ENCODE data around the gene PARK7.
"Not testable (repeated sequence)": the region's sequence is repeated elsewhere in the genome, so short reads cannot be mapped to it uniquely, and the experiment has no call there.

PARK7 gene

DNA sequence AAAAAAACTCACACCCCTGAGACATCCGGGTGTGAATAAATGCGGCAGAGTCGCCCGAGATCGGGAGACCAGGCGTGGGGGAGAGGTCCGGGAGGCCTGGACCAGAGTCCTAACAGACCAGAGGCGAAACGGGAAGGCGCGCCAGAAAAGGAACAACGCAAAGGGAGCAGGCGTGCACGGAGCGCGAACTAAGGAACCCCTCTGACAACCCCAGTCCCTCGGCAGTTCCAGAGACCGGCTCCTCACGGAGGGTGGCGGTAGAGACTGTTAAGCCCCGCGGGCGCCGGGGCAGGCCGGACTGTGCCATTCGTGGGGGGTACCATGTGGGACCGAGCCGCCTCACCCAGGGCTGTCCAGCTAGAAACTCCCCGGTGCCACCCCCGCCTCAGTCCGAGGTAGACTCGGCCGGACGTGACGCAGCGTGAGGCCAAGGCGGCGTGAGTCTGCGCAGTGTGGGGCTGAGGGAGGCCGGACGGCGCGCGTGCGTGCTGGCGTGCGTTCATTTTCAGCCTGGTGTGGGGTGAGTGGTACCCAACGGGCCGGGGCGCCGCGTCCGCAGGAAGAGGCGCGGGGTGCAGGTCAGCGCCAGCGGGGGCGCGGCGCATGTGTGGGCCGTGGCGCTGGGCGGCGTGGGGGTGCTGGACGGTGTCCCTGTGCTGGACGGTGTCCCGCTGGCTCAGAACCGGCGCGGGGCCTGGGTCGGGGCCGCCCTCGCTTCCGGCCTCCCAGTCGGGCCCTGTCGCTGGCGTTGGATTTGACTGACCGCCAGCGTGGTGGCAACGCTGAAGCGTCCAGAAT, at the start of gene PARK7:
Gene PARK7, plus strand, starts transcription at position 496 of the 798 bp plus-strand sequence. CDS start 1,075 bp downstream, outside the sequence.
- DNase-seq (ENCODE audit: low read depth in 3 of 3): peak; percentile 99 to 100 (median 100)

DNA sequence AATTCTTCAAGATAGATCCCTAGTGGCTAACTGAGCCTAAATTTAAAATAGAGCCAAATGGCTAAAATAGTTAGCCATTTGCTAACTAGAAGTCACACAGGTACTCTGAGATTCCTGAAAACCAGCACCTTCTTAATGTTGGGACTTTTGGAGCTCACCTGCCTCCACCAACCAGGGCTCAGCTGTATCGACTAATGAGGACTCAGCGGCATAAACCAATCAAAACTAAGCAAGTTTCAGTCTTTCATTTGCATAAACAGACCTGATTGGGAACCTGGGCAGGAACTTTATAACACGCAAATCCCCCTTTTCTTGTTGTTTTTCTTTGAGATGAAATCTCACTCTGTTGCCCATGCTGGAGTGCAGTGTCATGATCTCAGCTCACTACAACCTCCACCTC, 49.4 kb upstream of the PARK7 start:
- no peak for DNase-seq (ENCODE audit: low read depth in 3 of 3)

DNA sequence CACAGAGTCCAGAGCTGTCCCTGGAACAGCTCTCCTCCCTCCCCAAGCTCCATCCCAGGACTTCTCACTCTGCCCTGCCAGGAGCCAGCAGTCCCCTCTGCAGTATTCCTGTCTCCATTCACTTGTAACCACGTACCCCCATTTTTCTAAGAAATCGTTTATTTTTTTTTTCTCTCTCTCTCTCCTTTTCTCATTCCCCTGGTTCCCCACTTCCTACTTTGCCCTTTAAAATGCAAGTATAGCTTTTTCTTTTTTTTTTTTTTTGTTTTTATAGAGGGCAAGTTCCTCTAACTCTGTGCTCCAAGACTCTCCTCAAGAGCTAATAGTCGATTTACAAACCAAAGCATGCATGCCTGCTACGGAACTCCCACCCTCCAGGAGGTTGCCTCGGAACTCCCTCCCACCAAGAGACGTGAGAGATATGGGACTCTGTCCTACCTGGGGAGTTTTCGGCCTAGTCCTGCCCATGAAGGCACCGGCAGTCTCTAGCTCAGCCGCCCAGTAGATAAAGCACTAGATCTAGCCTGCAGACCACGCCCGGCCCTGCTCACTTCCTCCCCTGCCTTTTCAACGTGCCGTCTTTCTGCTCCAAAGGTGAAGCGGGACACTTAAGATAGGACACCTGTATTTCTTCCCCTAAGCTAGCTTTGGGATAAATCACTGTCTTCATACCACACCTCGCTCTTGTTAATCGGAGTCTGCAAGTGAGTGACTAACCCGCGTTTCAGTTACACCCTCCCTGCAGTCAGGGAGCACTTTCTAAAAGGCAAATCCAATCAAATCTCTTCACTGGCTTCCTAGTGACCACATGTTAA, 48.6 kb upstream of the PARK7 start:
- no peak for DNase-seq (ENCODE audit: low read depth in 3 of 3)

DNA sequence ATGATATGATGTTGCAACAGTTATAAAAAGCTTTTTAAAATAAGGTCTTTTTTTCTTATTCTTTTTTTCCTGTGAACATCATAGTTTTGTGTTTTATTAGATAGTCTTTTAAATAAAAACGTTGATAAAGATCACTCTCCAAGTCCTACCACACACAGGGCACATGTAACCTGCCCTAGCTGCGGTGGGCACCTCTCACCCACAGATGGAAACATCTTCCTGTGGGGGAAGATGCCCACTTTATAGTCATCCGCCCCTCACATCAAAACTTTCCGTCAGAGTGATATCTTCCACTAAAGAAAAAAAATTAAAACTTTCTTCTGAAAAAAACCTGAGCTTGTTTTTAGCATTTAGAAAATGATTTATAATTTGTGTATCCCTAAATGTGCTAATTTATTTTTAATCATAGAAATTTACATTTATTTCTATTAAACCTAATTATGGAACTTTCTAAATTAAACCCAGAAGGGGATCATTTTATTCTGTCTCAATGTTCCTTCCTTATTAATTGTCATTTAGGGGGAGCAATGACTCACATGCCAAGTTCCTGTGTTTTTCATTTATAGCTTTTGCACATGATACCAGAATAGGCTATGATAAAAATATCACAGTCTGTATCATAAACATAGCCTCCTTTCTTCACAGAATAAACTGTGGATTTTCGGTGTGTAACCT, 45.5 kb upstream of the PARK7 start:
- DNase-seq (ENCODE audit: low read depth in 3 of 3): peak in 1 of 3 experiments; percentile 37

DNA sequence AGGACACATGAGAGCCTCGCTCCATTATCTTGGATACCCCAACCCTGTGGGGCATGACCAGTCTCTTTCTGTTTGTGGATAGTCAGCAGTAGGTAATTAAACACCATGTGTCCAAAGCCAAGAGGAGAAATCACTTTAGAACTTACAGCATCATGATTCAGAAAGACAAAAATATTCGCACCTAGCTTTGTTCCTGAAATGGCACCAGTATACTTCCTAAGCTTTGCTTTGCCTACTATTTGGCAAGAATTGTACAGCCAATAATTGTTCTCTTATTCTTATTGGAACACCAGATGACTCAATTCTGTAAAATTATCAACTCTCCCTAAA, 45.0 kb upstream of the PARK7 start:
- no peak for DNase-seq (ENCODE audit: low read depth in 3 of 3)

DNA sequence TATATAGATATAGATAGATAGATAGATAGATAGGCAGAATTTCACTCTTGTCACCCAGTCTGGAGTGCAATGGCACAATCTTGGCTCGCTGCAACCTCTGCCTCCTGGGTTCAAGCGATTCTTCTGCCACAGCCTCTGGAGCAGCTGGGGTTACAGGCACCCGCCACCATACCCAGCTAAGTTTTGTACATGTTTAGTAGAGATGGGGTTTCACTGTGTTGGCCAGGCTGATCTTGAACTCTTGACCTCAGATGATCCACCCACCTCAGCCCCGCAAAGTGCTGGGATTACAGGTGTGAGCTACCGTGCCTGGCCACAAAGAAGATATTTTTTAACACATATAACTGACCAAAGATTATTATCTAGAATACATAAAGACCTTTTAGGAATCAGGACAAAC, 43.5 kb upstream of the PARK7 start:
- not testable (repeated sequence) for DNase-seq (ENCODE audit: low read depth in 3 of 3)

DNA sequence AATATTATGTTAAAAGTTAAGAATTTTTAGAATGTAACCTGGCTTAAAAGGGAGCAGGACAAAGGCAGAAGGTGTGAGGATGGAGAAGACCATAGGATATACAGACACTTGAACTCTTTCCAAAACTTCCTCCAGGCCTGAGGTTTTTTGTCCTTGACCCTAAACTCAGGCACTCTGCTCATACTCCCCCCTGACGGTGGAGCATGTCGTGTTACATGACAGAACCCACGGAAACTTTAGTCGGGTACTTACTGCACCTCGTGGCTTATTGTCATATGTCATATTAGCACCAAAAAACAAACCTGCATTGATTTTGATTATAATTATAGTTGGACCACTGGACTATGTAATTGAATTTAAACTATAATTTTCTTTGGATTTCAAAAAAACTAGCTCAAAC, 41.6 kb upstream of the PARK7 start:
- no peak for DNase-seq (ENCODE audit: low read depth in 3 of 3)

DNA sequence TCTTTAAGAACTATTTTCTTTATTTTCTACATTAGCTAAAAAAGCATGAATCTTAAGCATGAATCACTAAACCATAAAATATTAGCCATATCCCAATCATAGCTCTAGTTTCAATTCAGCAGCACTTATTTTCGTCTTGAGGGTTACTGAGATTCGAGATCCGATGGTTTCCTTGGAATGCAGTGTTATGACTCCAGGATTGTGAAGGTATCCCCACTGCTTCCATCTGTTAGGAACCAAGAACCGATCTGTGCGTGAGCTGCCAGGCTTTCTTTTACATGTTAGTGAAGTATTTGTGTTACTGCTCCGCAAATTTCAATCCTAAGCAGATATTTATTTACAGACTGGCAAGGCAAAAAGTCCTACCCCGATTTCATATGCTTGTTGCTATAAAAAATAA, 39.7 kb upstream of the PARK7 start:
- DNase-seq (ENCODE audit: low read depth in 3 of 3): no peak

DNA sequence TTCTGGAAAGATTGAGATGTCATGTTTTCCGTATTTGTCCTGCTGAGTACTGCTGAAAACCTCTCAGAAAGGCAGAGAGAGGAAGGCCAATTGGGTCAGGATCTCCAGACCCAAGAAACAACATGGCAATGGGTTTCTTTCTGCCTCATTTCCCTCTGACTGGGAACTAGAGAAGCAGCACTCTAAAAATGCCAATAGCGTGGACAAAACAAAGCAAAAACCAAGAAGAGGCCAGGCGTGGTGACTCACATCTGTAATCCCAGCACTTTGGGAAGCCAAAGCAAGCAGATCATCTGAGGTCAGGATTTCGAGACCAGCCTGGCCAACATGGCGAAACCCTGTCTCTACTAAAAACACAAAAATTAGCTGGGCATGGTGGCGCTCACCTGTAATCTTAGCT, 39.2 kb upstream of the PARK7 start:
- DNase-seq (ENCODE audit: low read depth in 3 of 3): no peak

DNA sequence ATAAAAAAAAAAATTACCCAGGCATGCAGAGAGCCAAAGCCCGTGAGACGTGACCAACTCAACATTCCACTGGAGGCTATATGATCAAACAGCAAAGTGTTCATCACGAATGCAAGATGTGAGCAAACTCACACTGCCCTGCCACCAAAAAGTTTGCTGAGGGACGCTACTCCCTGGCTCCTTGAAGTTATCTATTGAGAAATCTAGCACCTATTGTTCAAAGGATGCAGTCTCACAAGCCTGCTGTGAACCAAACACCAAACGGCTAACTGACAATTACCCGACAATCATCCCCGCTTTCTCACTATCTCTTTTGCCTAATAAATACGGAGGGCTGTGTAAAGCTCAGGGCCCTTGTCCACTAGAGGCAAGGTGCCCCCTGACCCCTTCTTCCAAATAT, 34.5 kb upstream of the PARK7 start:
- not testable (repeated sequence) for DNase-seq (ENCODE audit: low read depth in 3 of 3)

DNA sequence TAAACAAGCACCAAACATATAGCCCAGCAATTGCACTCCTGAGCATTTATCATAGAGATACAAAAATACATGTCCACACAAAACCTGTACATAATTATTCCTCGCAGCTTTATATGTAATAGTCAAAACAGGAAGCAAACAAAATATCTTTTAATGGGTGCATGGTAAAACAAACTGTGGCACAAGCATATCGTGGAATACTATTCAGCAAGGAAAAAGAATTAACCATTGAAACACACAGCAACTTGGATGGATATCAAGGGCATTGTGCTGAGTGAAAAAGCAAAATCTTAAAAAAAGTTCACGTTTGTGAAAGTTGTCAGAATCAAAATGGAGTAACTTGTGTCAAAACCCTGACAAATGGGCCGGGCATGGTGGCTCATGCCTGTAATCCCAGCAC, 33.3 kb upstream of the PARK7 start:
- no peak for DNase-seq (ENCODE audit: low read depth in 3 of 3)

DNA sequence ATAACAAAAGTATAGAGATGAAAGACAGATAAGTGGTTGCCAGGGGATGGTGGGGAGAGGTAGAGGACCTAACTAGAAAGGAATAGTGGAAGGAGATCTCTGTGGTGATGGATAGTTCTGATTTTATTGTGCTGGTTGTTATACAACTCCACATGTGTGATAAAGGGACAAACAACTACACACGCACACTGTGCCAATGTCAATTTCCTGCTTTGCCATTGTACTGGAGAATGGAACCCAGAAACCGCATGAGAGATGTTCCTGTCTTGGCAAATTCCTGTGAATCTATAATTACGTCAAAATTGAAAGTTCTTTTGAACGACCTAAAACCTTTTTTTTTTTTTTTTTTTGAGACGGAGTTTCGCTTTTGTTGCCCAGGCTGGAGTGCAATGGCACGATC, 31.9 kb upstream of the PARK7 start:
- no peak for DNase-seq (ENCODE audit: low read depth in 3 of 3)

DNA sequence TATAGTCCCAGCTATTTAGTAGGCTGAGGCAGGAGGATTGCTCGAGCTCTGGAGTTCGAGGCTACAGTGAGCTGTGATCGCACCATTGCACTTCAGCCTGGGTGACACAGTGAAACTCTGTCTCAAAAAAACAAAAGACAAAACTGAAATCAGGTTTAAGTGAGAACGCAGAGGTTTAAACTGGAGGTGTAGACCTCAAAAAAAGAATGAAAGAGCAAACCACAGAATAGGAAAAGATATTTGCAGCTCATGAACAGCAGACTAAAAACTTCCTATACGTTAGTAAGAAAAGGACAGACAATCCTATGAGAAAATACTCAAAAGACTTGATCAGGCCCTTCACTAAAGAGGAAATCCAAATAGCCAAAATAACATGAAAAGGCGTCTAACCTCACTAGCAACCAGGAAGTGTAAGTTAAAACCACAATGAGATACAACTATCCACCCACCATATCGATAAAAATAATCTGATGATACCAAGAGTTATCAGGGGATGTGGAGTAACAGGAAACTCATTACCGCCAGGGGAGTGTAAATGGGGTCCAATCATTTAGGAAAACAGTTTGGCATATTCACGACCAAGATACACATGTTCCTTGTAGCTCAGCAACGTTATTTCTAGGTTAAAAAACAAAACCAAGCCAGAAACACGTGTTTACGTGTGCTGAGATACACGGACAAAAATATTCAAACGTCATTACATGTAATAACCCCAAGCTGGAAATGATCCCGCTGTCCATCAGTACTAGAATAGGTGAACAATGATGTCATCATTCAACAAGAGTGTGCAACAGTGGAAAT, 30.7 kb upstream of the PARK7 start:
- DNase-seq (ENCODE audit: low read depth in 3 of 3): peak in 1 of 3 experiments; percentile 35

DNA sequence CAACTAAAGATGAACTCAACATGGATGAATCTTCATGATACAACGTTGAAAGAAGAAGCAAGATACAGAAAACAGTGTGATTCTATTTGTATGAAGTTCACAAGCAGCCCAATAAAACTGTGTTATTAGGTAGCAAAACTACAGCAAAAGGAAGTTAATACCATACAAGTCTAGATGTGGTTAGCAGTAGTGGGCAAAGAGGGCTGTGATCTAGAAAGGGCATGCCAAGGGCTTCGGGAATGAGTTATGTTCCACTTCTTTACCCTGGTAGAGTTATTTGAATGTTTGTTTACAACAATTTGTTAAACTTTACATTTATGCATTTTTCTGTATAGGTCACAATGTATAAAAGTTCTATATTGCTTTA, 30.1 kb upstream of the PARK7 start:
- DNase-seq (ENCODE audit: low read depth in 3 of 3): no peak

DNA sequence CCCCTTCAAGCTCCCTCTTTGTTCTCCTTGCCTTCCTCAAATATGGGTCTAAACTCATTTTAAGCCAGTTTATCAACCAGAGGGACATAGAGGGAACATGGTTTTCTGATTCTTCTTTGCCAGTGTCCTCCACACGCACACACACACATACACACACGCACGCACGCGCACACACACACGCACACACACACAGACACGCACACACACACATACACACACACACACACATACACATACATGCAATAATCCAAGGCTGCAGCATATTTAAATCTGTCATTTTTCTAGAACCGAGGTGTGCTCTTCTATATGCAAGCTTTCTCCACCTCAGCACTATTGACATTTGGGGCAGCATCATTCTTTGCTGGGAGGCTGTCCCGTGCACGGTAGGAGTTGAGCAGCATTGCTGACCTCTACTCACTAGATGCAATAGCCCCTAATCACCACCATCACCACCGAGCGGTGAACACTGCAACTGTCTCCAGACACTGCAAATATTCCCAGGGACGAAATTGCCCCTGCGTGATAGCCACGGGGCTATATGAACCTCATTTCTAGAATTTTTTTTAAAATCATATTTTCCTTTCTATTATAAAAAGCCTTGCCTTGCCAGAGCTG, 28.9 kb upstream of the PARK7 start:
- DNase-seq (ENCODE audit: low read depth in 3 of 3): no peak

DNA sequence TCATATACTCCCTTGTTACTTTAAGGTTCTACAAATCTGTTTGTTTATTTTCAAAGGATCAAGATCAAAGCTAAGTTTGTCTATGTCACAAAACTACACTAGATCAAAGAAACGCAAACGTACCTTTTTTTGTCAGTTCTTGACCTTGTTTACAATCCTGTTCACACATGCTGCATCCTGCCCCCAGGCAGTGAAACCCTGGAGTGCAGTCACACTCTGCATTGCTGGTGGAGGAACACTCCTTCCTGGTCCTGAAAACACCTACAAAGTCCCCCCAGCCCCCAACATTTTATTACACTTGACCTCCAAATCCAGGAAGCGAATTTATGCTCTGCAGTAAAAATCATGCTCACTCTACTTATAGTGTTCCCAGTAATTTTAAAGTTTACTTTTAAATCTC, 23.4 kb upstream of the PARK7 start:
- no peak for DNase-seq (ENCODE audit: low read depth in 3 of 3)

DNA sequence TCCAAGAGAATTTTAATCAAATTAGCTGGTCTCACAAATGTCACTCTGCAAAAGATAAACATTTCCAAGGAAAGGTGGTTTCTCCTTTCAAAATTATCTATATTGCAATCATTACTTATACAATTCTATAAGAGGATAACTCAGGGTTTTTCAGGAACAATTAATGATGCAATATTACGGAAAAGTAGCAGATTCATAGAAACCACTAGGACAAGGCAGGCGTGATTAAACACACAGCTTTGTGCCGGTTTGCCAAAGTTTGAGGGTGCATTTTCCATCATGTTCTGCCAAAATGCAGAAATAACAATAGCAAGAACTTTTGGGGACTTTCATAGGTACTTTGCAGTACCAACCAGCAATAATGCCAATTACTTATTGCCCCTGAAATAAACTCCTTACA, 21.5 kb upstream of the PARK7 start:
- no peak for DNase-seq (ENCODE audit: low read depth in 3 of 3)

DNA sequence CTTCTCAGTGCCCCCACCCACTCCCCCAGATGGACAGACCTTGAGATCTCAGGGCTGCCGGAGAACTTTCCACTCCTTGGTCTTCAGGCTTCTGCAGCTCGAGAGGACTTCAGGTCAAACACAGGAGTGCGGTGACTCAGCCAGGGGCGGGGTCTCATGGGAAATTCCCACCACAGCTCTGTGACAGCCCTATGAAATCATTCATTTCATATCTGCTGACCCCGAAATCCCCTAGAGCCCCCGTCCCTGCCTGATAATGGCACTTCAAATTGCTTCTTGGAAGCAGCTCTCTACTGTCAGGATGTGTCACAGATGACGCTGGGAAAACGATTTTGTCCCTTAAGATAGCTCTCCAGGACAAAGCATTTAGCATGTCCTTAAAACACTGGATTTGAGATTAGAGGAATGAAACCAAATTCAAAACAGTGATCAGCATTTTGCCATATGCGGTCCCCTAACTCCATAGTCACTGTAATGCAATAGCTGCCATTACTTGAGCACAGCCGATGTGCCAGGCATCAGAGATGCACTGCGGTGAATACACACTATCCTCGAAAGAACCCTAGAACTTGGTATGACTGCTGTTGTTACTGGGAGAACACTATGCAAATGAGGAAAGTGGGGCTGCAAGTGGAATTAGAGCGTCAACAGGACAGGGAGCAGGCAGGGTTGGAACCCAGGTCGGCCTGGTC, 20.6 kb upstream of the PARK7 start, which contains the start of gene TNFRSF9:
Gene TNFRSF9, minus strand, starts transcription at position 95 of the 692 bp plus-strand sequence. CDS start 845 bp downstream, outside the sequence.
- peak; percentile 56 to 86 (median 57) for DNase-seq (ENCODE audit: low read depth in 3 of 3)

DNA sequence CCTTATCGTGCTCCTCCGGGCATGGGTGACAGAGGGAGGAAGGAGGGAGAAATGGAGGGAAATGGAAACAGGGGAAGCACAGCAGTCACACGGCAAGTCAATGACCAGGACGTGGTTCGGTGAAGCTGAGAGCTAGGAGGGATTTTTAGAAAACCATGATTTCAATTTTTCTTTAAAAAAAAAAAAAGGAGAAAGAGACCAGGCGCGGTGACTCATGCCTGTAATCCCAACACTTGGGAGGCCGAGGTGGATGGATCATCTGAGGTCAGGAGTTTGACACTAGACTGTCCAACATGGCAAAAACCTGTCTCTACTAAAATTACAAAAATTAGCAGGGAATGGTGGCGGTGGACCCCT, 20.1 kb upstream of the PARK7 start:
- no peak for DNase-seq (ENCODE audit: low read depth in 3 of 3)

DNA sequence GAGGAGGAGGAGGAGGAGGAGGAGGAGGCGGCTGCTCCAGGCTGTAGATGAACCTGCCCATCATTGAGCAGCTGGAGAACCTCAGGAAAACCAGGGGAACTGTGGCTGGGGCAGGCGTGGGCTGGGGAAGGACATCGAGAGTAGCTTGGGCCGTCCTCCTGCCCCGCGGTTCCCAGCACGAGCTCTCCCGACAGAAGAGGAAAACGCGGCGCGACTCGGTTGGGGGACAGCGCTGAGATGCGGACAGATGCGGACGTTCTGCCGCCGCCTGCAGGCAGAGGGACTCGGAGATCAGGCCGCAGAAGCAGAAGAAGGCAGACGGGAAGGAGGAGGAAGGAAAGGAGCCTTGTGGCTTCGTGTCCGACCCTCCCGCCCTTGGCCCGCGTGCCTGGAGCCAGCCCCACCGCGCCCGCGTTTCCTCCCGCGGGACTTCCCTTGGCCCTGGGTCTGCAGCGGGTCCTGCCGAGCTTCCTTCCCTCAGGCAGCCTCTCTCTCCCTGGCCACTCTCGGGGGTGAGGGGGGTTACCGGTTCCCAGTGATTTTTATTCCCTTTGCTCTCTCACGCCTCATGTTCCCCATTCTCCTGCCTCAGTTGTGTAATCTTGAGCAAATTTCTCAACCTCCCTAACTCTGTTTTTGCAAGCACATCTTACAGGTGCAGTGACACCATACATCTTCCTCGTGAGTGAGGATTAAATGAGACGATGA, 19.1 kb upstream of the PARK7 start:
- DNase-seq (ENCODE audit: low read depth in 3 of 3): peak in 1 of 3 experiments; percentile 22

Measured in stimulated activated CD4-positive, alpha-beta T cell treated with anti-CD3 and anti-CD28 coated beads, TNF-alpha, amount 100 ng/mL, for 24 hours (primary cell).